ENCODE measurements around the gene ABHD18. TPM values are rescaled to one million over a fixed set of nuclear protein-coding genes. Genes with fewer than 3 reads are reported as not detected.
A peak's percentile ranks its signal among the peaks of the same experiment; 100 is the strongest.
"Not testable (repeated sequence)": the region's sequence is repeated elsewhere in the genome, so short reads cannot be mapped to it uniquely, and the experiment has no call there.

ABHD18 gene
- total and polyA plus RNA-seq, 4 experiments from 2014 or later: 10.2 to 24.6 (median 17.1) TPM

DNA sequence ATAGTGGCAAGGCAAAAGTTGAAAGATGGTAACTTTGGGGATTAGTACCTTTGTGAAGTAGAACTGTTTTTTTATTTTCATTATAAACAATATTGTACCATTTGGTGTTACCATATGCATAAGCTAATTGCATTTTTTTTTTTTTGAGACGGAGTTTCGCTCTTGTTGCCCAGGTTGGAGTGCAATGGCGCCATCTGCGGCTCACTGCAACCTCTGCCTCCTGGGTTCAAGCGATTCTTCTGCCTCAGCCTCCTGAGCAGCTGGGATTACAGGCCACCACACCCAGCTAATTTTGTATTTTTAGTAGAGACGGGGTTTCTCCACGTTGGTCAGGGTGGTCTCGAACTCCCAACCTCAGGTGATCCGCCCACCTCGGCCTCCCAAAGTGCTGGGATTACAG lies 86.0 kb downstream of the ABHD18 start:
- CTCF ChIA-PET (ENCODE audit: partially characterized antibody): interaction anchor here (0.7 to 1.6 kb wide), 2 partner anchors 9 to 448 kb away, joined by 3 to 5 read pairs; no protein-coding TSS in a partner anchor
- DNase-seq; H3K4me3 ChIP-seq (ENCODE audit: low read length in 2 of 2); H3K4me1 Mint-ChIP-seq; H3K36me3 ChIP-seq (ENCODE audit: insufficient read depth, low read length); H3K27ac ChIP-seq (ENCODE audit: low read depth, low read length); H3K27me3 Mint-ChIP-seq; H3K27ac Mint-ChIP-seq; intact Hi-C loops (cut with micrococcal nuclease); H3K9me3 ChIP-seq (ENCODE audit: control insufficient read depth in 1 of 2, low read length in 2 of 2); H3K4me1 ChIP-seq (ENCODE audit: insufficient read depth, low read length); H3K4me3 Mint-ChIP-seq; H3K27me3 ChIP-seq (ENCODE audit: insufficient read depth, low read length); H3K36me3 Mint-ChIP-seq; H3K9me3 Mint-ChIP-seq: not testable (repeated sequence)
- POLR2A ChIA-PET (ENCODE audit: partially characterized antibody): interaction anchor here (1.5 kb wide), 1 partner anchor 9 kb away, joined by 9 read pairs; no protein-coding TSS in a partner anchor

DNA sequence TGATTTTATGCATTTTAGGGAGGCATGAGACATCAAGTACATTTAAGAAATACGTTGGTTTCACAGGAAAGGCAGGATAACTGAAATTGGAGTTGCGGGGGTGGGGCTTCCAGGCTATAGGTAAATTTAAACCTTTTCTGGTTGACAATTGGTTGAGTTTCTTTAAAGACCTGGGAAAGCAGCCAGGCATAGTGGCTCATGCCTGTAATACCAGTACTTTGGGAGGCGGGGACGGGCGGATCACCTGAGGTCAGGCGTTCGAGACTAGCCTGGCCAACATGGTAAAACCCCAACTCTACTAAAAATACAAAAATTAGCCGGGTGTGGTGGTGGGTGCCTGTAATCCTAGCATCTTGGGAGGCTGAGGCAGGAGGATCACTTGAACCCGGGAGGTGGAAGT lies 89.7 kb downstream of the ABHD18 start:
- DNase-seq; H3K9me3 ChIP-seq (ENCODE audit: control insufficient read depth in 1 of 2, low read length in 2 of 2); H3K27me3 Mint-ChIP-seq; intact Hi-C loops (cut with micrococcal nuclease); H3K36me3 Mint-ChIP-seq; H3K4me1 ChIP-seq (ENCODE audit: insufficient read depth, low read length); H3K27ac ChIP-seq (ENCODE audit: low read depth, low read length); H3K27me3 ChIP-seq (ENCODE audit: insufficient read depth, low read length); H3K4me1 Mint-ChIP-seq; POLR2A ChIA-PET (ENCODE audit: partially characterized antibody); H3K36me3 ChIP-seq (ENCODE audit: insufficient read depth, low read length); H3K27ac Mint-ChIP-seq; CTCF ChIA-PET (ENCODE audit: partially characterized antibody); H3K9me3 Mint-ChIP-seq; H3K4me3 ChIP-seq (ENCODE audit: low read length in 2 of 2): not testable (repeated sequence)
- peak overlapping the region in 1 of 8 donors; percentile 3 for H3K4me3 Mint-ChIP-seq

DNA sequence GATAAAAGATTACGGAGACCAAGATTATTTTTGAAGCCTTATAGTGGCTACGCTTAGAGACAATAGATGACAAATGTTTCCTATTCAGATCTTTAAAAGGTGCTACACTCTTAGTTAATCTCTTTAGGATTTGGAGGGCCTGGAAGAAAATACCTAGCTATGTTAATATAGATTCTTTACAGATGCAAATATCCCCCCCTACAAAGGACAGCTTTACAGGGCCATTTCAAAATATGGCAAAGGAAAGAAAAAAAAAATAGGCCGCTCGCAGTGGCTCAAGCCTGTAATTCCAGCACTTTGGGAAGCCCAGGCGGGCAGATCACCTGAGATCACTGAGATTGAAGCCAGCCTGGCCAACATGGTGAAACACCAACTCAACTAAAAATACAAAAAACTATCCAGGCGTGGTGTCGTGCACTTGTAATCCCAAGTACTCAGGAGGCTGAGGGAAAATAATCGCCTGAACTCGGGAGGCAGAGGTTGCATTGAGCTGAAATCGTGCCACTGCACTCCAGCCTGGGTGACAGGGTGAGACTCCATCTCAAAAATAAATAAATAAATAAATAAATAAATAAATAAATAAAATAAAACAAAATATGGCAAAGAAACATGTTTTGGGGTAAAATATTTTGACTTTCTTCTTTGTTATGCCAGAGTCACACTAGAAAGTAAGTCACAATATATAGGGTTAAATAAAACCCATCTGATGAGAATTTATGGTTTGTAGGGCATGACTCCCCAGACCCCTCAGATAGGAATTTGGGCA lies 90.4 kb downstream of the ABHD18 start:
- H3K9me3 ChIP-seq (ENCODE audit: control insufficient read depth in 1 of 2, low read length in 2 of 2); H3K27ac Mint-ChIP-seq; H3K4me1 ChIP-seq (ENCODE audit: insufficient read depth, low read length); DNase-seq; POLR2A ChIA-PET (ENCODE audit: partially characterized antibody); intact Hi-C loops (cut with micrococcal nuclease); H3K27ac ChIP-seq (ENCODE audit: low read depth, low read length); H3K36me3 Mint-ChIP-seq; CTCF ChIA-PET (ENCODE audit: partially characterized antibody); H3K27me3 ChIP-seq (ENCODE audit: insufficient read depth, low read length); H3K4me3 Mint-ChIP-seq; H3K4me1 Mint-ChIP-seq; H3K9me3 Mint-ChIP-seq; H3K4me3 ChIP-seq (ENCODE audit: low read length in 2 of 2); H3K36me3 ChIP-seq (ENCODE audit: insufficient read depth, low read length); H3K27me3 Mint-ChIP-seq: not testable (repeated sequence)

DNA sequence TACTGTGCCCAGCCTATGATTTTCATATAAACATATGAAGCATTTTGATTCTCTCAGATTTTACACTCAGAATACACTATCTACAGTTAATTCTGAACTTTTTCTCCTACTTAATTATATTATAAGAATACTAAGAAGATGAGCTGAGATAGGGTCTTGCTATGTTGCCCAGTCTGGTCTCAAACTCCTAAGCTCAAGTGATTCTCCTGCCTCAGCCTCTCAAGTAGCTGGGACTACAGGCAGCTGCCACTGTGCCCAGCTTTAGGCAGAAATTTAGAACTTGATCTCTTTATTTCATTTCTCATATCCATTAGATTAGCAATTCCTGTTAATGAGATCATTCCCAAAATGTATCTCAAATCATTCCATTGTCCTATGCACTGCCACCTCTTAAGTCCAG lies 91.2 kb downstream of the ABHD18 start:
- Mint-ChIP-seq H3K27me3 (no peaks in the 10 kb centered on the region), H3K36me3 (peaks cover 0 to 1% of the 10 kb centered on the region in 2 donors), H3K27ac (no peak overlapping the region), H3K4me3 (no peak overlapping the region), H3K9me3 (no peaks in the 10 kb centered on the region), H3K4me1 (peaks cover 3 to 7% (median 7%) of the 10 kb centered on the region in 4 donors)
- Histone ChIP-seq H3K27me3 (ENCODE audit: insufficient read depth, low read length) (no peaks in the 10 kb centered on the region), H3K4me3 (ENCODE audit: low read length in 2 of 2) (no peak overlapping the region), H3K27ac (ENCODE audit: low read depth, low read length) (no peak overlapping the region), H3K4me1 (ENCODE audit: insufficient read depth, low read length) (peaks cover 8% of the 10 kb centered on the region), H3K9me3 (ENCODE audit: control insufficient read depth in 1 of 2, low read length in 2 of 2) (no peaks in the 10 kb centered on the region), H3K36me3 (ENCODE audit: insufficient read depth, low read length) (no peaks in the 10 kb centered on the region)
- intact Hi-C loops (cut with micrococcal nuclease): no loop called here
- DNase-seq: no peak
- ChIA-PET CTCF (ENCODE audit: partially characterized antibody) (no interaction called here), POLR2A (ENCODE audit: partially characterized antibody) (no interaction called here)

DNA sequence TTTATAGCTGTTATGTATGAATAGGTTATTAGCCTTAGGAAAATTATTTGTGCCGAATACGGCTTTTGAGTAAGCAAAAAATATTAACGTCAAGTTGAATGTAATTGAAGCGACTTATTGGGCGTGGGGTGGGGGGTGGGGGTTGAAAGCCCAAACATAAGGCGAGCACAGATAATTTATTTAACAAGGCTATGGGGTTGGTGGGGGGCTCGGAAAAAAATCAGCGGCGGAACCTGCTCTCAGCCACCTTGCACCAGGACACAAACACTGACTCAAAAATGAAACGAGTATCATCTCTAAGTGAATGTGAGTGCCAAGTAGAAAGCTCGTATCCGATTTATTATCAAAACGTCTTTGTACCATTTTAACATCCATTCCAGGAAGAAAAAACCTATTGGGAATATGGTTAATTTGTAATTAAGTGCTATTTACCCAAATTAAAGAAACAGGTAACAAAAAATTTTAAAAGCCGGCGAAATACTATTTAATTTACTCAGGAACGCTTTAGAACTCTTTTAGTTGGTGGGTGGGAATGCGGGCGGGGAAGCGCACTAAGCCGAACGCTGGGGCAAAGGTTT lies 95.0 kb downstream of the ABHD18 start:
- H3K9me3 Mint-ChIP-seq: no peaks in the 10 kb centered on the region
- POLR2A ChIA-PET (ENCODE audit: partially characterized antibody): interaction anchor here (0.7 to 6.7 kb wide), 9 partner anchors 9 to 1034 kb away, joined by 3 to 113 read pairs (median 6); partner anchors contain the start of genes ABHD18, MFSD8, PGRMC2 and PLK4
- Histone ChIP-seq H3K36me3 (ENCODE audit: insufficient read depth, low read length) (no peaks in the 10 kb centered on the region), H3K27me3 (ENCODE audit: insufficient read depth, low read length) (no peaks in the 10 kb centered on the region), H3K4me1 (ENCODE audit: insufficient read depth, low read length) (peaks cover 17% of the 10 kb centered on the region), H3K27ac (ENCODE audit: low read depth, low read length) (peak overlapping the region; percentile 85), H3K4me3 (ENCODE audit: low read length in 2 of 2) (peak overlapping the region; percentile 42 to 74), H3K9me3 (ENCODE audit: control insufficient read depth in 1 of 2, low read length in 2 of 2) (no peaks in the 10 kb centered on the region)
- no peaks in the 10 kb centered on the region for H3K27me3 Mint-ChIP-seq
- peaks cover 7 to 17% (median 13%) of the 10 kb centered on the region in 4 donors for H3K4me1 Mint-ChIP-seq
- peak overlapping the region; percentile 83 to 90 (median 86) for H3K4me3 Mint-ChIP-seq
- intact Hi-C loops (cut with micrococcal nuclease): loop anchor here (1.0 to 5.0 kb wide), 4 partner anchors 33 to 1033 kb away; partner anchors contain the start of gene SCLT1
- CTCF ChIA-PET (ENCODE audit: partially characterized antibody): interaction anchor here (0.8 to 3.7 kb wide), 4 partner anchors 9 to 96 kb away, joined by 3 to 21 read pairs (median 4); partner anchors contain the start of genes ABHD18 and MFSD8
- no peak for DNase-seq
- peaks cover 0 to 6% of the 10 kb centered on the region in 2 donors for H3K36me3 Mint-ChIP-seq
- H3K27ac Mint-ChIP-seq: peak overlapping the region; percentile 84 to 96 (median 91)

DNA sequence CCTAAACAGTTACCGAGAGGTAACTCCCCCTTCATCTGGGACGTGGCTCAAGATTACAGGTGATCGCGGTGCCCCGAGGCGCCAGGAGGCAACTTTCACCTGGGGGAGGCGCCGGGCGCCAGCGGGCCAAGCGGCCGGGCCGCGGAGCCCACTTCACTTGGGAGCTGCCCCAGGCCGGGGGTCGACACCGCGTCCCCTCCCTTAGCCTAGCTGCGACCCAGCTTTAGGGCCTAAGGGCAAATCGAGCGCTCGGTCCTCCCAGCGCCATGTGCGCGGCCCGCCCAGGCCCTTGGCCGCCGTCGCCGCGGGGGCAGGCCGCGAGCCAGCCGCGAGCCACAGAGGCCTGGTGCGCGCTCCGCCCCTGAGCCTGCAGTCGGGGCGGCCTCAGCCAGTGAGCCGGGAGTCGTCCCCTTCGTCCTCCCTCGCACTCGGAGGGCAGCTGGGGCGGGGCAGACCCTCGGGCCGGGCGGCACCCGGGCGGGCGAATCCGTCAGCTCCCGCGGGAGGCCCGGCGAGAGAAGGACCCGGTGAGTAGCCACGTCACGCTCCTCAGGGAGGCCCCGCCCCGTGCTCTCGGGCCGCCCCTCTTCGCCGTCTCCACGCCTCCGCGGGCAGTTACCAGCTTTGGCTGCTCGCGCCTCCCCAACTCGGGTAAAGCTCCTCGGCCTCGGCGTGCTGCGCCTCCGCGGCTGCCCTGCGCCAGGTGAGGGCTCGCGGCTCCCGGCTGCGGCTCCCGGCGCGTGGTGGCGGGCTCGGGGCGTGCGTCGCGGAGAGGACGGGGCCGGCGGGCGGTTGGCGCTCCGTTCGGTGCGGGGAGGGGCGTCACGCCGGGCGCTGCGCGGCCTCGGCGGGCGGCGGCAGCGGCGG lies 95.7 kb downstream of the ABHD18 start, which contains the start of gene LARP1B:
LARP1B (plus strand) TSS at position 614 of the 867 bp plus-strand sequence. CDS start 13,640 bp downstream, outside the sequence.
- peak within 1 kb of the TSS; percentile 85 for H3K27ac ChIP-seq (ENCODE audit: low read depth, low read length)
- H3K4me3 Mint-ChIP-seq: peak within 1 kb of the TSS; percentile 86 to 91 (median 88)
- H3K36me3 ChIP-seq (ENCODE audit: insufficient read depth, low read length): no peaks in the 10 kb centered on the region
- no peaks in the 10 kb centered on the region for H3K9me3 ChIP-seq (ENCODE audit: control insufficient read depth in 1 of 2, low read length in 2 of 2)
- H3K4me3 ChIP-seq (ENCODE audit: low read length in 2 of 2): peak within 1 kb of the TSS; percentile 74 to 76
- H3K27me3 ChIP-seq (ENCODE audit: insufficient read depth, low read length): no peaks in the 10 kb centered on the region
- no peaks in the 10 kb centered on the region for H3K9me3 Mint-ChIP-seq
- peaks cover 0 to 6% of the 10 kb centered on the region in 2 donors for H3K36me3 Mint-ChIP-seq
- ChIA-PET CTCF (ENCODE audit: partially characterized antibody) (interaction anchor here (0.8 to 3.7 kb wide), 2 partner anchors 95 to 97 kb away, joined by 3 to 21 read pairs; partner anchors contain the start of genes ABHD18 and MFSD8), POLR2A (ENCODE audit: partially characterized antibody) (interaction anchor here (0.6 to 6.7 kb wide), 14 partner anchors 10 to 1033 kb away, joined by 3 to 113 read pairs (median 3); partner anchors contain the start of genes ABHD18, MFSD8, PGRMC2 and PLK4)
- no peaks in the 10 kb centered on the region for H3K27me3 Mint-ChIP-seq
- peaks cover 17% of the 10 kb centered on the region for H3K4me1 ChIP-seq (ENCODE audit: insufficient read depth, low read length)
- peak; percentile 90 to 93 (median 92) for DNase-seq
- intact Hi-C loops (cut with micrococcal nuclease): loop anchor here (1.0 to 5.0 kb wide), 6 partner anchors 34 to 1032 kb away; partner anchors contain the start of genes ABHD18, MFSD8, PLK4 and SCLT1
- peaks cover 10 to 17% (median 13%) of the 10 kb centered on the region in 4 donors for H3K4me1 Mint-ChIP-seq
- H3K27ac Mint-ChIP-seq: peak within 1 kb of the TSS; percentile 90 to 96 (median 91)

Measured in CD4-positive, alpha-beta memory T cell (primary cell).